ENCODE measurements around the gene SLC30A1.
"Not testable (repeated sequence)": the region's sequence is repeated elsewhere in the genome, so short reads cannot be mapped to it uniquely, and the experiment has no call there.

Gene SLC30A1

GRCh38 chr1:211580303-211580687 lies 1.3 kb upstream of the SLC30A1 start:
- no peak for DNase-seq

GRCh38 chr1:211579440-211580302 lies 710 bp upstream of the SLC30A1 start:
- peak in 1 of 2 donors; percentile 47 for DNase-seq

GRCh38 chr1:211577819-211578639 lies 932 bp downstream of the SLC30A1 start:
- peak; percentile 50 to 72 for DNase-seq

DNA sequence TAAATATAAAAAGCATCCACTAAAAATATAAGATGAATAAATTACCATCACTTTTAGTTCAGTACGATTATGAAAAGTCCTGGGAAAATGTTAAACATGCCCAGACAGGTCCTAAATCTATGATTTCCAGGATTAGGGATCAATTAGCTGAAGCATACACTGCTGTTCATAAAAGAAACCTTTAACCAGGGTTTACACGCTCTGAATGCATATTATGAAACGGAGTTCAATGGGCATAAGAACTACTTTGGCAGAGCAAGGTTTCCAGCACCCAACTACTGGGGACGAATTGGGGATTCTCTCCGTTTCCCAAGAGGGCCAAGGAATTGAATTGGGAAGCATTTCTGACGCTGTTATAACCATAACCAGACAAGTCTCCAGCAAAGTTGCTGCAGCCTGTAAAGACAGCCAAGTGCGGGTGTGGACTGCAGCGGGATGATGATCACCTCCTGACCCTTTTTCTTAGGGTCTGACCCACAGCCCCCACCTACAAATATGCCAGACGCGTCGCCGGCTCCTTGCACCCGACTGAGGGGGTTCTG lies 1.6 kb downstream of the SLC30A1 start:
- DNase-seq, result peak in 1 of 2 donors; percentile 20

DNA sequence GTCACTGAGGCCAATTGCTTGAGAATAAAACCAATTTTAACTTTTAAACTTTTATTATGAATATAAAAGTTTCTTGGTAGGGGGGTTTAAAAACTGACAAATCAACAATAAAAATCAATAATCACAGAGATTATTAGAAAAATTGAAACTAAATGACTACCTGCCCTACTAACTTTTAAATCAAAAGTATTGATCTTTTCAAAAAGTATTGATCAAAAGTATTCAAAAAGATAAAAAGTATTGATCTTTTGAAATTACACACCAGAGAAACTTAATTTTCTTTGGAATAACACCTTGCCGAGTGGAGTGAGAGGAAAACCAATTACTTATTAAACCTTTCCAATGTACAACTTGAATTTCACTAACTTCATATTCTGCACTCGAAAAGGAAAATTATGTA lies 2.2 kb downstream of the SLC30A1 start:
- no peak for DNase-seq

- DNase-seq, result no peak
These were observed 4.3 kb downstream of the SLC30A1 start for GRCh38 chr1:211574705-211575104.

DNA sequence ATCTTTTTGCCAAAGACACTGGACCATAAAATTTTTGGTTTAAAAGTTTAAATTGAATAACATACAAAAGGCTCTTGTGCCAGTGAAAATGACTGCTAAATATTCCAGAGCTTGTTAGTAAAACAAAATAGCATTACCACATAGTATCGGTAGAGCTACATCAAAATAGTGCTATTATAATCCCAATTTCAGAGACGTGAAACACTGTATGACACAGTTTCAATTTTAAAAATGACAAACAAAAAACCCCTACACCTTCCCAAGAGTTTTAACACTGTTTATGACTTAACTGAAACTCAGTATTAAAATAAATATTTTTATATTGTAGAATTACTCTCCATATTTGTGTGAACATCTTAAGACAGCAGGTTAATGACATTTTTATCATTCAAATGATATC lies 7.0 kb downstream of the SLC30A1 start:
- no peak for DNase-seq

- not testable (repeated sequence) for DNase-seq
These were observed 8.6 kb downstream of the SLC30A1 start for GRCh38 chr1:211570378-211570777.

GRCh38 chr1:211566431-211567025 lies 12.4 kb downstream of the SLC30A1 start:
- no peak for DNase-seq

DNA sequence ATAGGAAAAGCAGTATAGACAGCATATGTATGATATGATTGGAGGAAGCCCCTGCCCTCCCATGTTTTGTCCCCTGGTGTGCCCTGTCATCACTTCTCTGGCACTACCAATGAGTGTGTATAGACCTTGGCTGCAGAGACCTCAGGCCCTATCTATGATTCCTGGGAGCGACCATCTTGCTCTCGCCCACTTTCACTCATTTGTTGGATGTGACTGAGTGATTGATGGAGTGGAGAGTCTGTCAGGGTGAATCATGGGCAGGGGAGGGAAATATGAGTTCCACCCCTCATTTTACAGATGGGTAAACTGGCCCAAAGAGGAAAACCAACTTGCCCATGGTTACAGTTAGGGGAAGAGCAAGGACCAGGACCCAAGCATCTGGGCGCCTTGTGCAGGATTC lies 14.9 kb downstream of the SLC30A1 start:
- no peak for DNase-seq

DNA sequence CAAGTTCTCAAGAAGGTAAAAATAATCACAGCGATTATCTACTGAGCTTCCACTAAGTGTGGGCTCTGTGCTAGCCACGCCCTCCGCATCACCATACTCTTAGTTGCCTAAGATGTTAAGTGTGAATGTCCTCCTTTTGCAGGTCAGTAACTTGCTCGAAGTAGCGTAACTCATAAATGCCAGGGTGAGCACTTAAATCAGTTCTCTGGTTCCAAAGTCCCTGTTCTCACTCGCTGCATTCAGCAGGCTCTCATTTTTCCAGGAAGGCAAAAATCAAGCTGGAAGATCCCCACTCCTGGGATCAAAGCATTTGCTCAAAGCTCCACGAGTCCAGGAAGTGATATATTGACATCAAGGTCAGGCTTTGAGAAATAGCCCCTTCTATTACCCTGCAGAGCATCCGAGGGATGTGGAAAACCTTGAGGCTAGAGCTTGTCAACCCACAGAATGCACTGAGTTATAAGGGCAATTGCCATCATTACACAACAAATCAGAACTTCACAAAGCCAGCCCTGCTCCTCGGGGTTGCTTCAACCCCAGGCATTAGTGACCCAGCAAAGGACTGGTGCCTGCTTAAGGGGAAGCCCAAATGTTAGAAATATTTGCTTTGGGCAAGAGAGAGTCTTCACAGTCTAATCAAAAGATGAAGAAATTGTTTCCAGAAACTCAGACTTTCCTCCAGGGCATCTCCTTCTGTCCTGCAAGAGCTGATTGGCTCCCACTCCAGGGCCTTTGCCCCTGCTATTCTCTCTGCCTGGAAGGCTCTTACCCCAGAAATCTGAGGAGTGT lies 19.5 kb downstream of the SLC30A1 start:
- no peak for DNase-seq

GRCh38 chr1:211557894-211558625 lies 20.9 kb downstream of the SLC30A1 start:
- DNase-seq, result no peak

DNA sequence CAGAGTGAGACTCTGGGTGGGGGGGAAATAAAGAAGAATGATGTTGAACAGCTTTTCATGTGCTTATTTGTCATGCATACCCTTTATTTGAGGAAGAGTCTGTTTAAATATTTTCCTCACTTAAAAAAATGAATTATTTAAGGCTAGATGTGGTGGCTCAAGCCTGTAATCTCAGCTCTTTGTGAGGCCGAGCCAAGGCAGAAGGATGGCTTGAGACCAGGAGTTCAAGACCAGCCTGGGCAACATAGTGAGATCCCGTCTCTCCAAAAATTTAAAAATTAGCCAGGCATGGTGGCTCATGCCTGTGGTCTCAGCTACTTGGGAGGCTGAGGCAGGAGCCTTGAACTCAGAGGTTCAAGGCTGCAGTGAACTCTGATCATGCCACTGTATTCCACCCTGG lies 25.4 kb downstream of the SLC30A1 start:
- no peak for DNase-seq

GRCh38 chr1:211551638-211552460 lies 27.1 kb downstream of the SLC30A1 start:
- DNase-seq, result peak in 1 of 2 donors; percentile 9

DNA sequence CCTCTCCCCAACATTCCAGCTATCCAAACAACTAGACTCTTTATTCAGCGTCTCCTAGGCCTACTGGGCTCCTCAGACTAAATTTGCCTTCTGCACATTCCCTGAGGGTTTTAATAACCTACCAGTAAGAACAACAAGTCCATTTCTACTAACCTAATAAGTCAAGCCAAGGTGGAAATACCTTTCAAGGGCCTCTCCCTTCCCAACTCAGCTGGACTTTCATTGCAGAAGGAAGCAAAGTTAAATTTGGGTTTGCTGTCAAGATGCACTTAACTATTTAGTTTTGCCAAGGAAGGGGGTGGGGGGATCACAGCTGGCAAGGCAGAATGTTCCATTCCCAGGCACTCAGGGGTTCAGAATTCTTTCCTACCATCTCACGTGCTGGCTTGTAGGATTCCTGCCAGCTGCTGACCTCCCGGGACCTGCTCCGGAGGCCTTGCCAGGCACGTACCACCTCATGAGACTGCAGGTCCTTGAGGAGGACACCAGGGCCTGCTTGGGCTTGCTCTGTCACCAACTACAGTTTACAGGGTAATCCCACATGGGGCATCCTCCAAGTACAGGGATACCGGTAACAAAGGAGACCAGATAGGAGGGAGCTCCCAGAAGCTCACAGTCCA lies 29.8 kb downstream of the SLC30A1 start:
- DNase-seq, result no peak

- no peak for DNase-seq
These were observed 30.5 kb downstream of the SLC30A1 start for GRCh38 chr1:211548321-211549091.

- DNase-seq, result no peak
These were observed 31.3 kb downstream of the SLC30A1 start for GRCh38 chr1:211547710-211548109.

- no peak for DNase-seq
These were observed 32.4 kb downstream of the SLC30A1 start for GRCh38 chr1:211546543-211546942.

DNA sequence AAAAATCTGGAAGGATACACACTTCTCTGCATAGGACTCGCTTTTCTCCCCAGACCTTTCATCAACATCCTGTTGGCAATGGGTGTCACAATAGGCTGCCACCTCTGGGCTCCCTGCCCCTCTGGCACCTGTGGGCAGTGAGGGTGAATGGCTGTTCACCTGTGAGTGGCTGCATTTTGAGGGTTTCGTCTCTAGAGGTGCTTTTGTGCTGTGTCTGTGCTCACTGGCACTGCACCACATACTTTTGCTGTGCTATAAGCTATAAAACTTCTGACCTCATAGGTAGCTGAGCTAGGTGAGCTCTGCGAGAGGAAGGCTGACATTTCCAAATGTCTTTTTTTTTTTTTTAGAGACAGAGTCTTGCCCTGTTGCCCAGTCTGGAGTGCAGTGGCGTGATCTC lies 35.9 kb downstream of the SLC30A1 start:
- no peak for DNase-seq

Measured in inflammatory macrophage treated with lipopolysaccharide for 1 hour (primary cell).